BLaER1 (cell line): ENCODE results near the gene LRRC3.
"Not testable (repeated sequence)": the region's sequence is repeated elsewhere in the genome, so short reads cannot be mapped to it uniquely, and the experiment has no call there.

Experiments used
- H3K27ac ChIP-seq: shearing (Covaris generic); formaldehyde crosslinking; 2 replicates; pipeline ENCODE4 v1.8.1; 2022
- H3K27me3 ChIP-seq: shearing (Covaris generic); formaldehyde crosslinking; 2 replicates; pipeline ENCODE4 v1.8.1; 2022
- H3K36me3 ChIP-seq: shearing (Covaris generic); formaldehyde crosslinking; 2 replicates; pipeline ENCODE4 v1.8.1; 2022
- H3K4me1 ChIP-seq: shearing (Covaris generic); formaldehyde crosslinking; 2 replicates; pipeline ENCODE4 v1.8.1; 2022
- H3K4me2 ChIP-seq: shearing (Covaris generic); formaldehyde crosslinking; 2 replicates; pipeline ENCODE4 v1.8.1; 2022
- H3K4me3 ChIP-seq: shearing (Covaris generic); formaldehyde crosslinking; 2 replicates; pipeline ENCODE4 v1.8.1; 2022
- H3K9ac ChIP-seq: shearing (Covaris generic); formaldehyde crosslinking; 2 replicates; pipeline ENCODE4 v1.8.1; 2022
- H3K9me3 ChIP-seq: shearing (Covaris generic); formaldehyde crosslinking; 2 replicates; pipeline ENCODE4 v1.8.1; 2022
- H4K20me1 ChIP-seq: shearing (Covaris generic); formaldehyde crosslinking; 2 replicates; pipeline ENCODE4 v1.8.1; 2022
- Cebpa-rat ChIP-seq: shearing (Covaris generic); IDR thresholded peaks from 2 replicates; pipeline ENCODE4 v1.8.1; 2022

LRRC3 gene

GRCh38 chr21:44502171-44502958 lies 47.1 kb downstream of the LRRC3 start:
- no peak for TF ChIP-seq Cebpa-rat

GRCh38 chr21:44503006-44503889 lies 47.9 kb downstream of the LRRC3 start:
- not testable (repeated sequence) for H3K9me3 ChIP-seq, H3K36me3 ChIP-seq, H3K27me3 ChIP-seq, H4K20me1 ChIP-seq
- peak overlapping the region; percentile 95 for H3K27ac ChIP-seq
- peaks cover 71% of the 10 kb centered on the region for H3K4me1 ChIP-seq
- peak overlapping the region; percentile 78 for H3K4me2 ChIP-seq
- peak overlapping the region; percentile 36; the same call in 1 of the 2 replicates for H3K4me3 ChIP-seq
- peak overlapping the region; percentile 78 for H3K9ac ChIP-seq

More at GRCh38 chr21:44502171-44502958, 47.1 kb downstream of the LRRC3 start:
- Histone ChIP-seq H3K27me3 (no peaks in the 10 kb centered on the region), H3K4me3 (no peak overlapping the region), H3K9ac (peak overlapping the region; percentile 78; the same call in 1 of the 2 replicates), H3K36me3 (no peaks in the 10 kb centered on the region), H3K9me3 (no peaks in the 10 kb centered on the region), H3K4me1 (peaks cover 75% of the 10 kb centered on the region), H3K27ac (peak overlapping the region; percentile 95), H4K20me1 (no peaks in the 10 kb centered on the region), H3K4me2 (peak overlapping the region; percentile 78)

DNA sequence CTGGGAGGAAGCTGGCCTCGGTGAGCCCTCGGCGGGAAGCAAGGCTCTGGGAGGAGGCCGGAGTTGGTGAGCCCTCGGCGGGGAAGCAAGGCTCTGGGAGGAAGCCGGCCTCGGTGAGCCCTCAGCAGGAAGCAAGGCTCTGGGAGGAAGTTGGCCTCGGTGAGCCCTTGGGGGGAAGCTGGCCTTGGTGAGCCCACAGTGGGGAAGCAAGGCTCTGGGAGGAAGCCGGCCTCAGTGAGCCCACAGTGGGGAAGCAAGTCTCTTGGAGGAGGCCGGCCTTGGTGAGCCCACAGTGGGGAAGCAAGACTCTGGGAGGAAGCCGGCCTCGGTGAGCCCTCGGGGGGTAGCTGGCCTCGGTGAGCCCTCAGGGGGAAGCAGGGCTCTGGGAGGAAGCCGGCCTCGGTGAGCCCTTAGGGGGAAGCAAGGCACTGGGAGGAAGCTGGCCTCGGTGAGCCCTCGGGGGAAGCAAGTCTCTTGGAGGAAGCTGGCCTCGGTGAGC lies 48.6 kb downstream of the LRRC3 start:
- H3K36me3 ChIP-seq, result peaks cover 9% of the 10 kb centered on the region; the same call in 1 of the 2 replicates
- H4K20me1 ChIP-seq, result no peaks in the 10 kb centered on the region
- no peaks in the 10 kb centered on the region for H3K27me3 ChIP-seq
- H3K9ac ChIP-seq, result peak overlapping the region; percentile 78
- H3K4me1 ChIP-seq, result peaks cover 64% of the 10 kb centered on the region
- TF ChIP-seq Cebpa-rat, result no peak
- H3K4me2 ChIP-seq, result peak overlapping the region; percentile 78
- peak overlapping the region; percentile 36; the same call in 1 of the 2 replicates for H3K4me3 ChIP-seq
- H3K9me3 ChIP-seq, result no peaks in the 10 kb centered on the region
- peak overlapping the region; percentile 95 for H3K27ac ChIP-seq

- peaks cover 10% of the 10 kb centered on the region; the same call in 1 of the 2 replicates for H3K36me3 ChIP-seq
These were observed 50.5 kb downstream of the LRRC3 start for GRCh38 chr21:44505673-44506278.

DNA sequence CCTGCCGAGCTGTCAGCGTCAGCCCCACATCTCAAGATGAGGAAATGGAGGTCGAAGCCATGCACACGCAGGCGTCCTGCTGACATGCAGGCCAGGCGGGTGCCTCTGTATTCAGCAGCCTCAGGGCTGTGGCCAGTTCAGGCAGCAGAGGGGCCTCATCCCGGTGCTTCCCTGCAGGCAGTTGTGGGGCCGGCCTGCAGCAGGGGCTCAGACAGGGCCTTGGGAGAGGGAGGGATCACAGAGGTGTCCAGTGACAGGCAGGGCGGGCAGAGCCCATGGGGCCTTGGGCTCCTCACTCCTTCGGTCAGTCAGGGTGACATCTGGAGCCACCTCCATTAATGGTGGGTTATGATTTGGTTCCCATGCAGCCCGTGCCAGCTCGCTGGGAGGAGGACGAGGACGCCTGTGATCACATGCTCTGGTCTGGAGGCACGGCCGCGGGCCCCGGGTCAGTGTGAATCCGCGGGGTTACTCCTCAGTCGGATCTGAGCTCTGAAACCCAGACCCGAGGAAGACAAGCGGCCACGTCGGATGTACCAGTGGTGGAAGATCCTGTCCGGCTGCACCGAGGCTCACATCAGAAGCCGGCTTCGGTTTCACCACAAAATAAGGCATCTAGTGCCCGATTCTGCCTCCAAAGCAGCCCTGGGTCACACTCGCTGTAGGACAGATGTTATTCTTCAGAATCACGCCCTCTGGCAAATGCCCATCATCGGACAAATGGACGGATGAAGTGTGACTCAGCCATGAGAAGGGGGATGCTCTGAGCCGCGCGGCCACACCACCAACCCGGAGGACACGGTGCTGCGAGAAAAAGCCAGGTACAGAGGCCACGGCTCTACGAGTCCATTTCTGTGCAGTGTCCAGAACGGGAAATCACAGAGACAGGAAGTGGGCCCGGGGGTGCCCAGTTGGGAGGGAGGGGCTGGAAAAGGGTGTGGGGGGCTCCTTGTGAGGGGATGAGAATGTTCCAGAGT lies 51.3 kb downstream of the LRRC3 start:
- Histone ChIP-seq H3K9me3 (no peaks in the 10 kb centered on the region), H3K27me3 (no peaks in the 10 kb centered on the region), H3K9ac (0 out of 2 replicates have a peak overlapping the region, but pooled peaks have one; percentile 2), H3K4me3 (no peak overlapping the region), H3K27ac (no peak overlapping the region), H3K36me3 (peaks cover 10% of the 10 kb centered on the region; the same call in 1 of the 2 replicates), H4K20me1 (no peaks in the 10 kb centered on the region), H3K4me1 (peaks cover 73% of the 10 kb centered on the region), H3K4me2 (peak overlapping the region; percentile 35)
- no peak for TF ChIP-seq Cebpa-rat

More at GRCh38 chr21:44505673-44506278, 50.5 kb downstream of the LRRC3 start:
- Histone ChIP-seq H3K9ac (0 out of 2 replicates have a peak overlapping the region, but pooled peaks have one; percentile 2), H3K4me2 (no peak overlapping the region), H3K9me3 (no peaks in the 10 kb centered on the region), H3K27me3 (no peaks in the 10 kb centered on the region), H3K27ac (no peak overlapping the region), H3K4me1 (peaks cover 78% of the 10 kb centered on the region), H4K20me1 (no peaks in the 10 kb centered on the region), H3K4me3 (no peak overlapping the region)
- no peak for TF ChIP-seq Cebpa-rat

DNA sequence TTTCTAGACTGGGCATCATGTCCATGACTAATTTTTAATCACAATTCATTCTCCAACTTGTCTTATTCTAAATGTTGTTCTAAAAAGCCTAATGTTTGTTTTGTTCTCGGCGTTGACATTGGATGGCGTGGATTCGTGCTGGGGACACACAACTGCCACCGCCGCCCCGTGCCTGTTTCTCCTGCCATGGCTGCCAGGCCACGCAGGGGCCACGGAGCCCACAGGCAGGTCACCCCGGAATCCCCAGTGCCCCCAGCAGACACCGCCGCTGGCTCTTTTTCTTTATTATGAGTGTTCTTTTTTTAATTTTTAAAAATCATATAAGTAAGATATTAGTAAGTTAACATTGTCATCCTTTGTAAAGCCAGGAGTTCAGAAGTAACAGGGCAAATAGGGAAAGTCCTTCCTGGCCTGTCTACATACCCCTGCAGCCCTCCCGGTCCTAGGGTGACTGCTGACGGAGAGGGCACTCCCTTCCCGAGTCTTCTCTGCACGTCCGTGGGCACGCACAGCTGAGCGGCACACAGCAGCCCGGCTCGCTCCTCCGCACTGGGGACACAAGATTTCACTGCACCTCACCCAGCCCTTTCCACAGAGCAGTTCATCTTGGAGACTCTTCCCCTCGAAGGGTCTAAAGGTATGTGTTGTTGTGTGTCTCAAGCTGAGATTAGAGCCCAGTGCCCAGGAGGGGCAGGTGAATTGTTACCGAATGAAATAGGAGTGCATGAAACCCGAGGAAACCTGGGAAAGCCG lies 52.5 kb downstream of the LRRC3 start:
- no peaks in the 10 kb centered on the region for H3K27me3 ChIP-seq
- H3K4me2 ChIP-seq, result peak overlapping the region; percentile 35
- no peak overlapping the region for H3K27ac ChIP-seq
- peaks cover 10% of the 10 kb centered on the region; the same call in 1 of the 2 replicates for H3K36me3 ChIP-seq
- no peaks in the 10 kb centered on the region for H4K20me1 ChIP-seq
- TF ChIP-seq Cebpa-rat, result no peak
- no peak overlapping the region for H3K4me3 ChIP-seq
- H3K9ac ChIP-seq, result no peak overlapping the region
- no peaks in the 10 kb centered on the region for H3K9me3 ChIP-seq
- peaks cover 61% of the 10 kb centered on the region for H3K4me1 ChIP-seq

DNA sequence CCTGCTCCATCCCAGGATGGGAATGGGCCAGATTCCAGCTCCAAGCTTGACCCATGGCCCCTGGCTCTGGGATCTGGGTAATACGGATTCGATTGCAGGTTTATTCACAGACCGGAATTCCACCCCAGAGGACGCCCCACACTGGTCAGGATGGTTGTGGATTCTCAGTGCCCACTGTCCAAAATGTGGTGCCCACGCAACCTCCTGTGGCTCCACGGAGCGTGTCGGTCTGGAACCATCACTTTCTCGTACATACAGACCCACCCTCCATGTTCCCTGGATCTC lies 53.1 kb downstream of the LRRC3 start:
- Histone ChIP-seq H3K4me3 (no peak overlapping the region), H3K9ac (no peak overlapping the region), H3K36me3 (peaks cover 10% of the 10 kb centered on the region; the same call in 1 of the 2 replicates), H3K27ac (no peak overlapping the region), H3K9me3 (no peaks in the 10 kb centered on the region), H3K4me1 (peaks cover 55% of the 10 kb centered on the region), H3K27me3 (no peaks in the 10 kb centered on the region), H4K20me1 (no peaks in the 10 kb centered on the region), H3K4me2 (no peak overlapping the region)
- no peak for TF ChIP-seq Cebpa-rat

- Histone ChIP-seq H4K20me1 (no peaks in the 10 kb centered on the region), H3K9me3 (no peaks in the 10 kb centered on the region), H3K4me2 (no peak overlapping the region), H3K27me3 (no peaks in the 10 kb centered on the region), H3K27ac (no peak overlapping the region), H3K4me3 (no peak overlapping the region), H3K4me1 (peaks cover 53% of the 10 kb centered on the region), H3K9ac (no peak overlapping the region), H3K36me3 (peaks cover 10% of the 10 kb centered on the region; the same call in 1 of the 2 replicates)
- no peak for TF ChIP-seq Cebpa-rat
These were observed 53.6 kb downstream of the LRRC3 start for GRCh38 chr21:44508711-44509445.
